Progenitor cell of endocrine pancreas (in vitro differentiated cells): Measurements from ENCODE around the gene NRSN2. TPM values are rescaled to one million over a fixed set of nuclear protein-coding genes. Genes with fewer than 3 reads are reported as not detected.
"Not testable (repeated sequence)": the region's sequence is repeated elsewhere in the genome, so short reads cannot be mapped to it uniquely, and the experiment has no call there.

ENCODE experiments used
- DNase-seq: peaks from one replicate; pipeline ENCODE4 v3.0.0; 2021; ENCODE audit warnings: low spot score; ENCODE audit not compliant: unreplicated experiment
- H3K27ac Mint-ChIP-seq: 2 replicates; pipeline ENCODE4 v1.8.0; 2021; ENCODE audit warnings: mild to moderate bottlenecking, moderate library complexity, mixed read lengths
- H3K27me3 Mint-ChIP-seq: 2 replicates; pipeline ENCODE4 v1.8.0; 2021; ENCODE audit warnings: mixed read lengths
- H3K36me3 Mint-ChIP-seq: 2 replicates; pipeline ENCODE4 v1.8.0; 2022; ENCODE audit warnings: mixed read lengths; ENCODE audit not compliant: insufficient read depth
- H3K4me1 Mint-ChIP-seq: 2 replicates; pipeline ENCODE4 v1.8.0; 2021; ENCODE audit warnings: low read depth, mixed read lengths
- H3K4me3 Mint-ChIP-seq: 2 replicates; pipeline ENCODE4 v1.8.0; 2021; ENCODE audit warnings: low read depth, mild to moderate bottlenecking, moderate library complexity, mixed read lengths
- H3K9me3 Mint-ChIP-seq: 2 replicates; pipeline ENCODE4 v1.8.0; 2021; ENCODE audit warnings: low read depth, mixed read lengths
- total RNA-seq: library from RNA; stranded (reverse); gene quantifications from 2 replicates; pipeline ENCODE4 v1.2.1, GENCODE V29; 2021
- TF ChIP-seq, protein P1 (sequence below): fragments of 200-600 bp; sonication (generic); IDR thresholded peaks from one replicate; pipeline ENCODE4 v1.5.0; 2021; ENCODE audit warnings: antibody characterized with exemption, mild to moderate bottlenecking; ENCODE audit not compliant: unreplicated experiment

Gene NRSN2
- total RNA-seq, 1 donor from 2014 or later = 33.0 TPM

DNA sequence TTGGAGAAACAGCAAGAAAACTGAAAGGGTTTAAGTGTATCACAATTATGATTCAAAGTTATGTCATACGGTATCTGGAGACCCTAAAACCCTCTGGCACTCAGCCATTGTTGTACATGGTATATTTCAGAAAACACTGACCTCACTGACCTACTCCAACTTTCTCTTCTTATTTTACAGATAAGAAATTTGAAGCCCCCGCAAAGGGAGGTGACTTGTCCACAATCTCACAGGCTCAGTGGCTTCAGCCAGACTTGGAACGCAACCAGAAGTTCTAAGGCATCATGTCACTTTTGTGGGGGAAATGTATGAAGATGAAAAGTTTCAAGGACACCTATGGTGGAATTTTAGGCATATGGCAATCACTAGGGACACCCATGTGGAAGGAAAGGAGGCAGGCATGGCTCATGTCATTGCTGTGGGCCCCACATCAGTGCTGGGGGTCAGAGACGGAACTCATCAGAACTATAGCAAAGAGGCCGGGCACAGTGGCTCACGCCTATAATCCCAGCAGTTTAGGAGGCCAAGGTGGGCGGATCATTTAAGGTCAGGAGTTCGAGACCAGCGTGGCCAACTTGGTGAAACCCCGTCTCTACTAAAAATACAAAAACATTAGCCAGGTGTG is 28.5 kb downstream of the NRSN2 start:
- no peaks in the 10 kb centered on the region for H3K36me3 Mint-ChIP-seq
- H3K27ac Mint-ChIP-seq = peak overlapping the region; percentile 27
- H3K4me3 Mint-ChIP-seq = no peak overlapping the region
- H3K4me1 Mint-ChIP-seq = peaks cover 9% of the 10 kb centered on the region
- TF ChIP-seq, protein P1, sequence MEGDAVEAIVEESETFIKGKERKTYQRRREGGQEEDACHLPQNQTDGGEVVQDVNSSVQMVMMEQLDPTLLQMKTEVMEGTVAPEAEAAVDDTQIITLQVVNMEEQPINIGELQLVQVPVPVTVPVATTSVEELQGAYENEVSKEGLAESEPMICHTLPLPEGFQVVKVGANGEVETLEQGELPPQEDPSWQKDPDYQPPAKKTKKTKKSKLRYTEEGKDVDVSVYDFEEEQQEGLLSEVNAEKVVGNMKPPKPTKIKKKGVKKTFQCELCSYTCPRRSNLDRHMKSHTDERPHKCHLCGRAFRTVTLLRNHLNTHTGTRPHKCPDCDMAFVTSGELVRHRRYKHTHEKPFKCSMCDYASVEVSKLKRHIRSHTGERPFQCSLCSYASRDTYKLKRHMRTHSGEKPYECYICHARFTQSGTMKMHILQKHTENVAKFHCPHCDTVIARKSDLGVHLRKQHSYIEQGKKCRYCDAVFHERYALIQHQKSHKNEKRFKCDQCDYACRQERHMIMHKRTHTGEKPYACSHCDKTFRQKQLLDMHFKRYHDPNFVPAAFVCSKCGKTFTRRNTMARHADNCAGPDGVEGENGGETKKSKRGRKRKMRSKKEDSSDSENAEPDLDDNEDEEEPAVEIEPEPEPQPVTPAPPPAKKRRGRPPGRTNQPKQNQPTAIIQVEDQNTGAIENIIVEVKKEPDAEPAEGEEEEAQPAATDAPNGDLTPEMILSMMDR = no peak
- no peak for DNase-seq
- peaks cover 10% of the 10 kb centered on the region for H3K27me3 Mint-ChIP-seq
- no peaks in the 10 kb centered on the region for H3K9me3 Mint-ChIP-seq

DNA sequence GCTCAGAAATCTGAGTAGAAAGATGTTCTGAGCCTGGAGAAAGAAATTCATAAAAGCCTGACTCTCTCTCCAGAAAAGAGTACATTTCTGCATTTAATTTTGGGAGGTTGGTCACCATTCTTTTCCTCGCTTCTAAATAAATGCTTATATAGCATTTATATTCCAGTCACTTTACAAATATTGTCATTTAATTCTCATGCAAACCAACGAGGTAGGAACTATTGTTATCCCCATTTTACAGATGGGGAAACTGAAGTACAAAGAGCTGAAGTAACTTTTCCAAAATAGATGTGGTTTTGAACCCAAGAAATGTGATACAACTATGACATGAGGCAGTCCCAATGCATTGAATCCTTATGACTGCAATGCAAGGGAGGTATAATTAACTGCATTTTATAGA is 29.2 kb downstream of the NRSN2 start:
- Mint-ChIP-seq H3K27me3 (peaks cover 10% of the 10 kb centered on the region), H3K36me3 (no peaks in the 10 kb centered on the region), H3K4me1 (peaks cover 5% of the 10 kb centered on the region), H3K4me3 (no peak overlapping the region), H3K9me3 (no peaks in the 10 kb centered on the region), H3K27ac (no peak overlapping the region)
- TF ChIP-seq, protein P1 = no peak
- DNase-seq = no peak

DNA sequence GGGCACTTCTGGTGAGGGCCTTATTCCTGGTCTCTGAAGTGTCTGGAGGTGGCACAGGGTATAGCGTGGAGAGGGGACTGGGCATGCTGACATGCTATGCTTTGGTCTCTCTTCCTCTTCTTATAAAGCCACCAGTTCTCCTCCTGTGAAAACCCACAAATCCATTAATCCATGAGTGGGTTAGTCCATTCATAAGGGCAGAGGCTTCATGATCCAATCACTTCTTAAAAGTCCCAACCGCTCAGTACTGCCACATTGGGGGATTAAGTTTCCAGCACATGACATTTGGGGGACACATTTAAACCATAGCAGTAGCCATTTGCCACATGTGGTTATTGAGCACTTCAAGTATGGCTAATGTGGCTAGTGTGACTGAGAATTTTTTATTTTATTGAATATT is 29.8 kb downstream of the NRSN2 start:
- no peak overlapping the region for H3K27ac Mint-ChIP-seq

DNA sequence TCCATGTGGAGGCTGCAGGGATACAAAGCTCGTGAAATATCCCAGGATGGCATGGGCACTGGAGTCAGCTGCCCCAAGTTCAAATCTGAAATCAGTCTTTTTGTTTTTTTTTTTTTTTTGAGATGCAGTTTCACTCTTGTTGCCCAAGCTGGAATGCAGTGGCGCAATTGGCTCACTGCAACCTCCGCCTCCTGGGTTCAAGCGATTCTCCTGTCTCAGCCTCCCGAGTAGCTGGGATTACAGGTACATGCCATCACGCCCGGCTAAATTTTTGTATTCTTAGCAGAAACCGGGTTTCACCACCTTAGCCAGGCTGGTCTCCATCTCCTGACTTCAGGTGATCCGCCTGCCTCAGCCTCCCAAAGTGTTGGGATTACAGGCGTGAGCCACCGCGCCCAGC is 30.7 kb downstream of the NRSN2 start:
- not testable (repeated sequence) for H3K27ac Mint-ChIP-seq, DNase-seq, H3K4me3 Mint-ChIP-seq, H3K9me3 Mint-ChIP-seq, H3K4me1 Mint-ChIP-seq, H3K36me3 Mint-ChIP-seq
- peaks cover 13% of the 10 kb centered on the region for H3K27me3 Mint-ChIP-seq

More for the DNA sequence above, 29.8 kb downstream of the NRSN2 start:
- no peak for DNase-seq
- H3K27me3 Mint-ChIP-seq = peaks cover 10% of the 10 kb centered on the region
- H3K4me3 Mint-ChIP-seq = no peak overlapping the region
- no peaks in the 10 kb centered on the region for H3K36me3 Mint-ChIP-seq
- H3K9me3 Mint-ChIP-seq = no peaks in the 10 kb centered on the region
- TF ChIP-seq, protein P1 = no peak
- peaks cover 3% of the 10 kb centered on the region for H3K4me1 Mint-ChIP-seq

DNA sequence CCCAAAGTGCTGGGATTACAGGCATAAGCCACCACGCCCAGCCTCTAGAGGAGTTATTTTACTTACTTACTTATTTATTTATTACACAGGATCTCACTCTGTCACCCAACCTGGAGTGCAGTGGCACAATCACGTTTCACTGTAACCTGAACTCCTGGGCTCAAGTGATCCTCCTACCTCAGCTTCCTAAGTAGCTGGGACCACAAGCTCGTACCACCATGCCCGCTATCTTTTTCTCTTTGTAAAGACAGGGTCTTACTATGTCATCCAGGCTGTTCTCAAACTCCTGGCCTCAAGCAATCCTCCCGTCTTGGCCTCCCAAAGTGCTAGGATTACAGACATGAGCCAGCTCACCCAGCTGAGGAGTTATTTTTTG is 32.0 kb downstream of the NRSN2 start:
- no peaks in the 10 kb centered on the region for H3K36me3 Mint-ChIP-seq
- DNase-seq = no peak
- no peak overlapping the region for H3K27ac Mint-ChIP-seq
- no peak overlapping the region for H3K4me3 Mint-ChIP-seq
- no peaks in the 10 kb centered on the region for H3K9me3 Mint-ChIP-seq
- peaks cover 25% of the 10 kb centered on the region for H3K27me3 Mint-ChIP-seq
- H3K4me1 Mint-ChIP-seq = peaks cover 2% of the 10 kb centered on the region
- TF ChIP-seq, protein P1 = no peak

DNA sequence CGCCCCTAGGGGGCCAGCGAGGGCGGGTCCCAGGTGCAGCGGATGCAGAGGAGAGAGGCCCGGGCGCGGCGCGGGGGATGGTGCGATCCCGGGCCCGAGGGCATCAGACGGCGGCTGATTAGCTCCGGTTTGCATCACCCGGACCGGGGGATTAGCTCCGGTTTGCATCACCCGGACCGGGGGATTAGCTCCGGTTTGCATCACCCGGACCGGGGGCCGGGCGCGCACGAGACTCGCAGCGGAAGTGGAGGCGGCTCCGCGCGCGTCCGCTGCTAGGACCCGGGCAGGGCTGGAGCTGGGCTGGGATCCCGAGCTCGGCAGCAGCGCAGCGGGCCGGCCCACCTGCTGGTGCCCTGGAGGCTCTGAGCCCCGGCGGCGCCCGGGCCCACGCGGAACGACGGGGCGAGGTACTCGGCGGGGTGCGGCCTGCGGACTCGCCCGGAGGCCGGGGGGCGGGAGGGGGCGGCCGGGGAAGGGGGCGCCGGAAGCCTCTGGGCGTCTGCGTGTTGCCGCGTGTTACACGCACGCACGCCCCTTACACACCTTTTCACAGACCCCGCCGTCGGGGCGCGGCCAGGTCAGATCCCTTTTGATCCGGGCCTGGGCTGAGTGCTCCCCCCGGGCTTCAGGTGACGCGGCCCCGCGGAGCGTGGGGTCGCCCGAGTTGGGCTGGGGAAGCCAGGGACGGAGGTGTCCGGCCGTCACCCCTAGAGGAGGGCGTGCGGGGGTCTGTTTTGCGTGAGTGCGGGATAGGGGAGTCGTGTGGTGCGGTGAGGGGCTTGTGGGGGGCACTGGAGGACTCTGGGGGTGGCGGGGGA is 34.1 kb downstream of the NRSN2 start:
- Mint-ChIP-seq H3K27ac (no peak overlapping the region), H3K27me3 (peaks cover 32% of the 10 kb centered on the region), H3K4me3 (peak overlapping the region; percentile 73), H3K36me3 (no peaks in the 10 kb centered on the region), H3K4me1 (peaks cover 2% of the 10 kb centered on the region), H3K9me3 (no peaks in the 10 kb centered on the region)
- TF ChIP-seq, protein P1 = peak; percentile 43
- DNase-seq = peak; percentile 65
